IMR-90 (cell line): ENCODE data around the gene SPOUT1. TPM values are rescaled to one million over a fixed set of nuclear protein-coding genes. Genes with fewer than 3 reads are reported as not detected.

Experiments
- ATAC-seq: fragments of 200-7000 bp; cut with Tn5 transposase; 2 replicates; pipeline ENCODE4 v1.9.1; 2020; ENCODE audit warnings: low read depth, mild to moderate bottlenecking, moderate library complexity
- BruUV-seq: library from RNA; stranded (reverse); fragments of 400-500 nt; replicated peaks from 2 replicates; lab custom pipeline; 2021; lab: Mats Ljungman, UMichigan
- CTCF ChIA-PET: fragments of 300-600 bp; formaldehyde crosslinking; extraction: SDS; loops from one replicate; lab custom pipeline; 2021; ENCODE audit warnings: antibody characterized with exemption; lab: Yijun Ruan, JAX
- POLR2A ChIA-PET: fragments of 300-600 bp; sonication (Branson Sonifier 250); formaldehyde crosslinking; loops from one replicate; lab custom pipeline; 2022; ENCODE audit warnings: antibody characterized with exemption; ENCODE audit not compliant: unreplicated experiment; lab: Charles Lee
- DNase-seq: peaks from one replicate; pipeline ENCODE4 v3.0.0; 2013
- H2AFZ ChIP-seq: replicated peaks from 2 replicates; pipeline ENCODE3; 2013; ENCODE audit warnings: low read length, mild to moderate bottlenecking; ENCODE audit not compliant: poor library complexity
- H2AK5ac ChIP-seq: 2 replicates; pipeline ENCODE4 v1.6.1; 2013; ENCODE audit warnings: low read depth, low read length, inconsistent platforms
- H2AK9ac ChIP-seq: replicated peaks from 2 replicates; pipeline ENCODE3; 2013; ENCODE audit warnings: mild to moderate bottlenecking, low read depth, low read length, moderate library complexity; ENCODE audit not compliant: poor library complexity
- H2BK120ac ChIP-seq: 2 replicates; pipeline ENCODE4 v1.6.1; 2013; ENCODE audit warnings: low read depth, low read length, inconsistent platforms
- H2BK15ac ChIP-seq: 3 replicates; pipeline ENCODE4 v1.6.1; 2013; ENCODE audit warnings: low read depth, low read length, inconsistent platforms
- H2BK20ac ChIP-seq: 2 replicates; pipeline ENCODE4 v1.6.1; 2013; ENCODE audit warnings: low read depth, mild to moderate bottlenecking, inconsistent platforms, low read length, moderate library complexity
- H2BK5ac ChIP-seq: 2 replicates; pipeline ENCODE4 v1.6.1; 2013; ENCODE audit warnings: mild to moderate bottlenecking, low read depth, low read length, inconsistent platforms; ENCODE audit not compliant: poor library complexity, severe bottlenecking
- H3K14ac ChIP-seq: replicated peaks from 2 replicates; pipeline ENCODE4 v1.6.1; 2013; ENCODE audit warnings: low read depth, low read length, inconsistent platforms
- H3K18ac ChIP-seq: 2 replicates; pipeline ENCODE4 v1.6.1; 2013; ENCODE audit warnings: low read depth, low read length, control low read depth
- H3K23ac ChIP-seq: 2 replicates; pipeline ENCODE4 v1.6.1; 2013; ENCODE audit warnings: low read depth, low read length, inconsistent platforms
- H3K27ac ChIP-seq: 2 replicates; pipeline ENCODE4 v1.5.1; 2013; ENCODE audit warnings: mild to moderate bottlenecking, control low read depth, low read length; ENCODE audit not compliant: insufficient read depth
- H3K27me3 ChIP-seq: 2 replicates; pipeline ENCODE4 v1.6.1; 2013; ENCODE audit warnings: low read length; ENCODE audit not compliant: control insufficient read depth, insufficient read depth
- H3K36me3 ChIP-seq: 2 replicates; pipeline ENCODE4 v1.6.1; 2013; ENCODE audit warnings: low read length, mixed read lengths; ENCODE audit not compliant: control insufficient read depth, insufficient read depth
- H3K4ac ChIP-seq: 2 replicates; pipeline ENCODE4 v1.6.1; 2013; ENCODE audit warnings: low read depth, low read length, inconsistent platforms
- H3K4me1 ChIP-seq: 2 replicates; pipeline ENCODE4 v1.6.1; 2013; ENCODE audit warnings: low read length, mixed read lengths; ENCODE audit not compliant: control insufficient read depth, insufficient read depth
- H3K4me2 ChIP-seq: 2 replicates; pipeline ENCODE4 v1.6.1; 2013; ENCODE audit warnings: low read depth, mild to moderate bottlenecking, control low read depth, low read length, moderate library complexity
- H3K4me3 ChIP-seq: 2 replicates; pipeline ENCODE4 v1.5.1; 2013; ENCODE audit warnings: low read depth, mild to moderate bottlenecking, control low read depth, low read length, moderate library complexity; ENCODE audit not compliant: insufficient read depth
- H3K56ac ChIP-seq: 2 replicates; pipeline ENCODE4 v1.6.1; 2013; ENCODE audit warnings: low read length, inconsistent platforms; ENCODE audit not compliant: insufficient read depth; ENCODE audit errors: extremely low read depth
- H3K79me1 ChIP-seq, 2 experiments: 2 replicates each; pipeline ENCODE4 v1.6.1; 2013; ENCODE audit warnings: low read length in 2 of 2, inconsistent platforms in 1 of 2, low read depth in 1 of 2
- H3K9ac ChIP-seq: 2 replicates; pipeline ENCODE4 v1.6.1; 2013; ENCODE audit warnings: low read depth, low read length, control low read depth
- H3K9me1 ChIP-seq: 2 replicates; pipeline ENCODE4 v1.6.1; 2013; ENCODE audit warnings: low read length, inconsistent platforms; ENCODE audit not compliant: insufficient read depth
- H3K9me3 ChIP-seq: 2 replicates; pipeline ENCODE4 v1.6.1; 2013; ENCODE audit warnings: low read length; ENCODE audit not compliant: control insufficient read depth, insufficient read depth
- H4K20me1 ChIP-seq: 2 replicates; pipeline ENCODE4 v1.6.1; 2013; ENCODE audit warnings: low read length, inconsistent platforms; ENCODE audit not compliant: insufficient read depth
- H4K5ac ChIP-seq: 2 replicates; pipeline ENCODE4 v1.6.1; 2013; ENCODE audit warnings: mild to moderate bottlenecking, low read depth, low read length, control low read depth
- H4K8ac ChIP-seq, 2 experiments: 2 replicates each; pipeline ENCODE4 v1.6.1; 2013; ENCODE audit warnings: low read depth in 2 of 2, low read length in 2 of 2, control low read depth in 1 of 2, inconsistent platforms in 1 of 2
- H4K91ac ChIP-seq: 2 replicates; pipeline ENCODE4 v1.6.1; 2013; ENCODE audit warnings: low read depth, low read length, inconsistent platforms; ENCODE audit not compliant: insufficient read depth
- BHLHE40 ChIP-seq: fragments of 150-350 bp; IDR thresholded peaks from 2 replicates; pipeline ENCODE4 v1.6.1; 2016; ENCODE audit warnings: mild to moderate bottlenecking, low read depth, low read length
- CHD1 ChIP-seq: IDR thresholded peaks from 2 replicates; pipeline ENCODE4 v1.6.1; 2012; ENCODE audit warnings: low read depth, low read length, improper control_type of control experiment
- CTCF ChIP-seq: conservative IDR thresholded peaks from 2 replicates; pipeline ENCODE4 v1.5.1; 2012; ENCODE audit warnings: mild to moderate bottlenecking, low read depth, low read length, improper control_type of control experiment
- ELK1 ChIP-seq: fragments of 150-350 bp; IDR thresholded peaks from 2 replicates; pipeline ENCODE4 v1.6.1; 2016; ENCODE audit warnings: low read depth, mild to moderate bottlenecking, low read length, moderate library complexity, borderline replicate concordance
- FOS ChIP-seq: fragments of 150-350 bp; IDR thresholded peaks from 2 replicates; pipeline ENCODE4 v1.6.1; 2016; ENCODE audit warnings: low read depth, low read length
- MAFK ChIP-seq: IDR thresholded peaks from 2 replicates; pipeline ENCODE4 v1.6.1; 2012; ENCODE audit warnings: low read depth, low read length, improper control_type of control experiment
- MAZ ChIP-seq: IDR thresholded peaks from 2 replicates; pipeline ENCODE4 v1.6.1; 2012; ENCODE audit warnings: low read depth, mild to moderate bottlenecking, low read length, improper control_type of control experiment, moderate library complexity, borderline replicate concordance
- MXI1 ChIP-seq: IDR thresholded peaks from 2 replicates; pipeline ENCODE4 v1.6.1; 2012; ENCODE audit warnings: low read depth, mild to moderate bottlenecking, low read length, moderate library complexity, borderline replicate concordance
- NFE2L2 ChIP-seq: fragments of 150-350 bp; IDR thresholded peaks from 2 replicates; pipeline ENCODE4 v1.6.1; 2016; ENCODE audit warnings: low read depth, mild to moderate bottlenecking, low read length
- POLR2A ChIP-seq: IDR thresholded peaks from 2 replicates; pipeline ENCODE4 v1.6.1; 2012; ENCODE audit warnings: mild to moderate bottlenecking, low read depth, low read length
- RAD21 ChIP-seq: IDR thresholded peaks from 2 replicates; pipeline ENCODE4 v1.6.1; 2012; ENCODE audit warnings: low read length, improper control_type of control experiment
- RCOR1 ChIP-seq: IDR thresholded peaks from 2 replicates; pipeline ENCODE4 v1.6.1; 2012; ENCODE audit warnings: mild to moderate bottlenecking, low read length, improper control_type of control experiment; ENCODE audit not compliant: insufficient replicate concordance
- RFX5 ChIP-seq: IDR thresholded peaks from 2 replicates; pipeline ENCODE4 v1.8.0; 2012; ENCODE audit warnings: low read depth, mild to moderate bottlenecking, low read length, moderate library complexity
- SMC3 ChIP-seq: fragments of 150-350 bp; IDR thresholded peaks from 2 replicates; pipeline ENCODE4 v1.6.1; 2016; ENCODE audit warnings: low read depth, mild to moderate bottlenecking, antibody characterized with exemption, low read length, moderate library complexity
- USF2 ChIP-seq: fragments of 150-350 bp; IDR thresholded peaks from 2 replicates; pipeline ENCODE4 v1.6.1; 2017; ENCODE audit warnings: mild to moderate bottlenecking, antibody characterized with exemption, low read length, low read depth
- WGBS, 2 experiments: methylation state at CpG; one replicate each; pipeline versions ENCODE4 v1.1.5 to v1.1.7; 2013; ENCODE audit warnings: missing lambda C conversion rate in 2 of 2; ENCODE audit not compliant: insufficient read length in 1 of 2; ENCODE audit errors: extremely low coverage in 2 of 2; 5-methylcytosine and 5-hydroxymethylcytosine counted together
- dilution Hi-C: fragments of 300-500 bp; cut with HindIII; formaldehyde crosslinking; loops from one replicate; pipeline ENCODE4 v1.14.3; 2018; ENCODE audit warnings: low sequenced_read_pairs; ENCODE audit not compliant: unreplicated experiment
- in situ Hi-C: fragments of 300-500 bp; cut with MboI; formaldehyde crosslinking; loops from 3 replicates; pipeline ENCODE4 v1.14.3; 2019; ENCODE audit warnings: low sequenced_read_pairs, inconsistent platforms, mixed read lengths
- intact Hi-C: fragments of 100-400 bp; cut with micrococcal nuclease; formaldehyde crosslinking; loops from 2 replicates; pipeline ENCODE4 v1.10.0; 2022
- polyA plus RNA-seq, 3 experiments: library from polyadenylated mRNA; depleted of rRNA; stranded (reverse); fragments of >200 nt; gene quantifications; 2 replicates each; pipeline ENCODE4 v1.2.3, GENCODE V29; 2012; ENCODE audit warnings: low replicate concordance in 1 of 3
- total RNA-seq: library from RNA; depleted of rRNA; stranded (reverse); fragments of >200 nt; gene quantifications from 2 replicates; pipeline ENCODE4 v1.2.3, GENCODE V29; 2012

SPOUT1 gene
- total and polyA plus RNA-seq, 2 of the 4 experiments (the other 2 are of a cell fraction), result 17.9 to 27.8 TPM

GRCh38 chr9:128821584-128822406 lies 7.8 kb downstream of the SPOUT1 start:
- Histone ChIP-seq H3K4me2 (no peak overlapping the region), H3K36me3 (peaks cover 43% of the 10 kb centered on the region), H4K5ac (no peak overlapping the region), H2AK9ac (no peak overlapping the region), H2BK120ac (no peak overlapping the region), H3K4me1 (peaks cover 4% of the 10 kb centered on the region; the same call in 1 of the 2 replicates), H3K23ac (no peak overlapping the region), H3K9ac (no peak overlapping the region), H2AK5ac (no peak overlapping the region), H3K27ac (no peak overlapping the region), H2AFZ (no peak overlapping the region), H2BK20ac (no peak overlapping the region), H3K79me1 (peaks cover 4 to 23% of the 10 kb centered on the region in 2 experiments; a peak in 3 of 4 replicates), H3K56ac (no peak overlapping the region), H3K4me3 (no peak overlapping the region), H3K4ac (no peak overlapping the region), H3K14ac (no peak overlapping the region), H4K20me1 (peaks cover 14% of the 10 kb centered on the region), H4K8ac (no peak overlapping the region), H3K9me1 (peaks cover 9% of the 10 kb centered on the region; the same call in 1 of the 2 replicates), H3K18ac (no peak overlapping the region), H2BK15ac (no peak overlapping the region), H4K91ac (no peak overlapping the region), H3K9me3 (no peaks in the 10 kb centered on the region), H2BK5ac (no peak overlapping the region), H3K27me3 (no peaks in the 10 kb centered on the region)
- in situ Hi-C loops (no loop called here), intact Hi-C loops (no loop called here), dilution Hi-C loops (no loop called here)
- WGBS, 2 experiments, result 86% methylated on average over 10 of the region's 16 CpGs; no CpG with 5 or more reads in 1 of the 2 experiments
- DNase-seq, result no peak
- POLR2A ChIA-PET, result no interaction called here
- no TSS peak for BruUV-seq
- CTCF ChIA-PET, result no interaction called here
- no peak for ATAC-seq
- TF ChIP-seq NFE2L2 (no peak), RCOR1 (no peak), SMC3 (no peak), MAZ (no peak), MXI1 (no peak), MAFK (no peak), USF2 (no peak), POLR2A (no peak), FOS (no peak), CTCF (no peak), RFX5 (no peak), ELK1 (no peak), BHLHE40 (no peak), RAD21 (no peak), CHD1 (no peak)
